Ectodermal cell (in vitro differentiated cells): Measurements from ENCODE around the gene LDLRAD4.

Experiments used
- H3K27ac ChIP-seq: 2 replicates; pipeline ENCODE4 v1.7.0; 2013; ENCODE audit warnings: mild to moderate bottlenecking, low read depth, low read length; ENCODE audit not compliant: insufficient read depth, poor library complexity, severe bottlenecking
- H3K27me3 ChIP-seq: 2 replicates; pipeline ENCODE4 v1.7.0; 2013; ENCODE audit warnings: mild to moderate bottlenecking, low read length; ENCODE audit not compliant: insufficient read depth, control insufficient read depth, poor library complexity, severe bottlenecking
- H3K36me3 ChIP-seq: one replicate; pipeline ENCODE4 v1.7.0; 2013; ENCODE audit warnings: low read length; ENCODE audit not compliant: control insufficient read depth, insufficient read depth
- H3K4me1 ChIP-seq: one replicate; pipeline ENCODE4 v1.7.0; 2013; ENCODE audit warnings: low read length; ENCODE audit not compliant: control insufficient read depth, insufficient read depth
- H3K4me3 ChIP-seq: 2 replicates; pipeline ENCODE4 v1.7.0; 2013; ENCODE audit warnings: low read depth, low read length, control low read depth; ENCODE audit not compliant: insufficient read depth
- H3K9me3 ChIP-seq: 2 replicates; pipeline ENCODE4 v1.7.0; 2013; ENCODE audit warnings: mild to moderate bottlenecking, low read length, moderate library complexity; ENCODE audit not compliant: control insufficient read depth
- WGBS, 2 experiments: methylation state at CpG; one replicate each; pipeline ENCODE4 v1.1.7; 2013; ENCODE audit warnings: missing lambda C conversion rate in 2 of 2; 5-methylcytosine and 5-hydroxymethylcytosine counted together

LDLRAD4 gene

GRCh38 chr18:13579874-13580273 lies 361.3 kb downstream of the LDLRAD4 start:
- H3K27ac ChIP-seq = no peak overlapping the region
- H3K27me3 ChIP-seq = no peaks in the 10 kb centered on the region
- no peaks in the 10 kb centered on the region for H3K9me3 ChIP-seq
- H3K4me1 ChIP-seq = peaks cover 5% of the 10 kb centered on the region
- no peaks in the 10 kb centered on the region for H3K36me3 ChIP-seq
- 90 to 91% methylated on average over 3 of the region's 3 CpGs for WGBS, 2 experiments
- no peak overlapping the region for H3K4me3 ChIP-seq

GRCh38 chr18:13580351-13580750 lies 361.8 kb downstream of the LDLRAD4 start:
- H3K27ac ChIP-seq = no peak overlapping the region
- no peaks in the 10 kb centered on the region for H3K27me3 ChIP-seq
- H3K9me3 ChIP-seq = no peaks in the 10 kb centered on the region
- H3K4me3 ChIP-seq = no peak overlapping the region
- WGBS, 2 experiments = 85 to 86% methylated on average over 7 of the region's 7 CpGs
- peaks cover 5% of the 10 kb centered on the region for H3K4me1 ChIP-seq
- H3K36me3 ChIP-seq = no peaks in the 10 kb centered on the region

GRCh38 chr18:13580991-13581390 lies 362.4 kb downstream of the LDLRAD4 start:
- Histone ChIP-seq H3K4me3 (no peak overlapping the region), H3K27me3 (no peaks in the 10 kb centered on the region), H3K27ac (no peak overlapping the region), H3K36me3 (no peaks in the 10 kb centered on the region), H3K9me3 (no peaks in the 10 kb centered on the region), H3K4me1 (peaks cover 5% of the 10 kb centered on the region)
- WGBS, 2 experiments = 84 to 93% methylated on average over 3 to 4 of the region's 4 CpGs

- H3K9me3 ChIP-seq = no peaks in the 10 kb centered on the region
- no peaks in the 10 kb centered on the region for H3K27me3 ChIP-seq
- WGBS, 2 experiments = 92 to 98% methylated on average over 5 of the region's 5 CpGs
- H3K36me3 ChIP-seq = no peaks in the 10 kb centered on the region
- no peak overlapping the region for H3K27ac ChIP-seq
- no peak overlapping the region for H3K4me3 ChIP-seq
- H3K4me1 ChIP-seq = peaks cover 5% of the 10 kb centered on the region
Observed at GRCh38 chr18:13581496-13582177, 363.1 kb downstream of the LDLRAD4 start.

GRCh38 chr18:13582178-13582670 lies 363.7 kb downstream of the LDLRAD4 start:
- Histone ChIP-seq H3K36me3 (no peaks in the 10 kb centered on the region), H3K4me1 (peaks cover 5% of the 10 kb centered on the region), H3K27ac (no peak overlapping the region), H3K9me3 (no peaks in the 10 kb centered on the region), H3K4me3 (no peak overlapping the region), H3K27me3 (no peaks in the 10 kb centered on the region)
- 89 to 94% methylated on average over 9 of the region's 9 CpGs for WGBS, 2 experiments

GRCh38 chr18:13583576-13584550 lies 365.3 kb downstream of the LDLRAD4 start:
- no peaks in the 10 kb centered on the region for H3K36me3 ChIP-seq
- no peak overlapping the region for H3K27ac ChIP-seq
- H3K4me1 ChIP-seq = peaks cover 5% of the 10 kb centered on the region
- no peak overlapping the region for H3K4me3 ChIP-seq
- no peaks in the 10 kb centered on the region for H3K9me3 ChIP-seq
- 83 to 87% methylated on average over 27 of the region's 27 CpGs for WGBS, 2 experiments
- no peaks in the 10 kb centered on the region for H3K27me3 ChIP-seq

DNA sequence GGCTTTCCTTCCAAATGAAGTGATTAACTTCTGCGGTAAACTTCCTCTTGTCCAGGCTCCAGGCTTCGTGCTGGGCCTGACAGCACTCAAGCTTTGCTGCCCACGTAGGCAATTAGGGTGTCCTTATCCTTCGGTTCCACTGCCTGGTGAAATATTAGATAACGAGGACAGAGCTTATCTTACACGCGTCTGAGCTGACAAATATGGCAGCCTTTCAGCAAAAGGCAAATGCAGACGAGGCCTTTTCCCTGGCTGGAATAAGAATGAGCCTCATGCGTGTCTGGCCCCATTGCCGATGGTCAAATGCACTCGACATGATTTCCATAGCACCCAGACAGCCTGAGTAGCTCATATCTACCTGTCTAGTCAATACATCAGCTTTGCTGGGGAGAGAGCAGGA lies 366.3 kb downstream of the LDLRAD4 start:
- WGBS, 2 experiments = 83 to 85% methylated on average over 11 of the region's 11 CpGs
- no peak overlapping the region for H3K4me3 ChIP-seq
- no peaks in the 10 kb centered on the region for H3K36me3 ChIP-seq
- H3K27me3 ChIP-seq = no peaks in the 10 kb centered on the region
- H3K9me3 ChIP-seq = no peaks in the 10 kb centered on the region
- H3K4me1 ChIP-seq = peaks cover 5% of the 10 kb centered on the region
- no peak overlapping the region for H3K27ac ChIP-seq

- Histone ChIP-seq H3K4me1 (peaks cover 5% of the 10 kb centered on the region), H3K9me3 (no peaks in the 10 kb centered on the region), H3K4me3 (no peak overlapping the region), H3K36me3 (no peaks in the 10 kb centered on the region), H3K27ac (no peak overlapping the region), H3K27me3 (no peaks in the 10 kb centered on the region)
- WGBS, 2 experiments = 55 to 60% methylated on average over 3 of the region's 4 CpGs
Observed at GRCh38 chr18:13585379-13586153, 367.0 kb downstream of the LDLRAD4 start.

GRCh38 chr18:13587001-13587400 lies 368.4 kb downstream of the LDLRAD4 start:
- no peaks in the 10 kb centered on the region for H3K36me3 ChIP-seq
- no peak overlapping the region for H3K4me3 ChIP-seq
- peaks cover 5% of the 10 kb centered on the region for H3K4me1 ChIP-seq
- 91 to 100% methylated on average over 1 of the region's 1 CpG for WGBS, 2 experiments
- no peaks in the 10 kb centered on the region for H3K9me3 ChIP-seq
- no peak overlapping the region for H3K27ac ChIP-seq
- H3K27me3 ChIP-seq = no peaks in the 10 kb centered on the region
